Right forelimb (tissue), 1 donor: ENCODE measurements around the gene CTH.
"Not testable (repeated sequence)": the region's sequence is repeated elsewhere in the genome, so short reads cannot be mapped to it uniquely, and the experiment has no call there.

Experiments
- DNase-seq: peaks from one replicate; pipeline ENCODE4 v3.0.0-alpha.2; 2018

CTH gene

GRCh38 chr1:70411360-70411844 is 334 bp downstream of the CTH start:
- DNase-seq = no peak

- no peak for DNase-seq
Observed at GRCh38 chr1:70415882-70416281, 4.8 kb downstream of the CTH start.

DNA sequence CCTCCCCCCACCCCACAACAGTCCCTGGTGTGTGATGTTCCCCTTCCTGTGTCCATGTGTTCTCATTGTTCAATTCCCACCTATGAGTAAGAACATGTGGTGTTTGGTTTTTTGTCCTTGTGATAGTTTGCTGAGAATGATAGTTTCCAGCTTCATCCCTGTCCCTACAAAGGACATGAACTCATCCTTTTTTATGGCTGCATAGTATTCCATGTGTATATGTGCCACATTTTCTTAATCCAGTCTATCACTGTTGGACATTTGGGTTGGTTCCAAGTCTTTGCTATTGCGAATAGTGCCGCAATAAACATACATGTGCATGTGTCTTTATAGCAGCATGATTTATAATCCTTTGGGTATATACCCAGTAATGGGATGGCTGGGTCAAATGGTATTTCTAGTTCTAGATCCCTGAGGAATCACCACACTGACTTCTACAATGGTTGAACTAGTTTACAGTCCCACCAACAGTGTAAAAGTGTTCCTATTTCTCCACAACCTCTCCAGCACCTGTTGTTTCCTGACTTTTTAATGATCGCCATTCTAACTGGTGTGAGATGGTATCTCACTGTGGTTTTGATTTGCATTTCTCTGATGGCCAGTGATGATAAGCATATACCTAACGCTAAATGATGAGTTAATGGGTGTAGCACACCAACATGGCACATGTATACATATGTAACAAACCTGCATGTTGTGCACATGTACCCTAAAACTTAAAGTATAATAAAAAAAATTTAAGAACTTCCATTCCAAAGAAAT is 8.1 kb downstream of the CTH start:
- not testable (repeated sequence) for DNase-seq

GRCh38 chr1:70420320-70420719 is 9.3 kb downstream of the CTH start:
- DNase-seq = no peak

DNA sequence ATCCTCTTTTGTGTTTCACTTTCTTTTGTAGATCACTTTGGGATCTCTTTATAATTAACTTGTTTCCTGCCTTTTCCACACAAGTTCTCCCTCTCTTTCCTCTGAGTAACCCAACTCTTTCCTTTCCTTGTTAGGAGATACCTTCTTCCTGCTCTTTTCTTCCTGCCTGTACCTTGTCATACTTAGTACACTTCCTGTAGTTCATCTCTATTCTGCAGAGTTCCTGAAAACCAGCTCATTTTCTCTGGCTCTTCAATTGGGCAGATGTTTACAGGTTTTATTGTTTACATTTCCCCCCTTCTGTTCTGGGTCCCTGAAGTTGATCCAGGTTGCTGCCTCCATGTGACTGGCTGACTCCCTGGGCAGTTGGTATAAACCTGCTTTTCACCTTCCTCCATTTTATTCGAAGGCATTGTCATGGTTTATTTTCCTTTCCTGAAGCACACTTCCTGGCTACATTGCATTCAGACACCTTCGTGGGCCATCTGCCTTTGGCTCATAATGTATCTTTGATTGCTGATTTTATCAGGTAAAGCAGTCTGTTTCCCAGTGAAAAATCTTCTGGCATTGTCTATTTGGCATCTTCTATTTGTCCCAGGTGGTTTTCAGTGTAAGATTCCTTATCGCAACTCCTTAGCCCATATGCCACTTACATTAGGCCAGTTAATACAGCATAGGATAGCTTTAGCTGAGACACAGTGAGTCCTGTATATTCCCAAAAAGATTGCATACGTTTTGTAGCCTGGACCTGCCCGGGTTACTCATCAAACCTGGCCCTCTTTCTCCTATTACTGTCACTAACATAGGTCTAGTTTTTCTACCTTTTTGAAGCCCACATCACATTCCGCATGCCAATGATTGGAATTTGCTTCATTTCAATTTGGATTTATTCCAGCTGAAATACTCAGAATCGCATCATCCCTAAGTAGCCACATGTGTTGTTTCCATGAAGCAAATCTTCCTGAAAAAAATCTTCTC is 15.4 kb downstream of the CTH start:
- no peak for DNase-seq

- DNase-seq = no peak
Observed at GRCh38 chr1:70427976-70428375, 16.9 kb downstream of the CTH start.

DNA sequence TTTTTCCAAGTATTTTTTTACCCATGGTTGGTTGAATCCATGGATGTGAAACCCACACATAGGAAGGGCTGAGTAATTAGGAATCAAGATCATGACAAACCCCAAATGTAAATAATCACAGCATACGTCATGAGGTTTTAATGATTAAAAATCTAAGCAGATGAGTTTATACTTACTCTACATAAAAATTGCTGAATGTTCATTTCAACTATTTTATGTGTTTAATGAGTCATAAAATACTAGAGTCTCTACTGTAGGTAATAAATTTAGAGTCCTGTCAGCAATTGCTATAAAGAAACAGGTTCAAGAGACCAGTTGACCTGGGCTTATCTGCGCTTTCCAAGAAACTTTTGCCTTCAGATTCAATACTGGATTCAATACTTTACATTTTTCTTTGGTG is 18.2 kb downstream of the CTH start:
- DNase-seq = no peak

- no peak for DNase-seq
Observed at GRCh38 chr1:70429757-70430156, 18.7 kb downstream of the CTH start.

GRCh38 chr1:70431317-70431716 is 20.2 kb downstream of the CTH start:
- no peak for DNase-seq

DNA sequence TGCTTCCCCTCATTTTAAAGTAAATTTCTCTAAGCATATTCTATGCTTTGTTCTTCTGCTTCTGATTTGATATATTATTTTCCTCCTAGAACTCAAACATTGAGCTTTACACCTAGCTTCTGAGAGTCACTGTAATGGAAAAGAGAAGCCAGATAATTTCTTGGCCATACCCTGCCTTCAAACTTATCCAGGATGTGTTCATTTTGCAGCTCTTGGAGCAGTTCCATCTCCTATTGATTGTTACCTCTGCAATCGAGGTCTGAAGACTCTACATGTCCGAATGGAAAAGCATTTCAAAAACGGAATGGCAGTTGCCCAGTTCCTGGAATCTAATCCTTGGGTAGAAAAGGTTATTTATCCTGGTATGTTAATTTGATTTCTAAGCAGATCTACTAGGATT is 20.8 kb downstream of the CTH start:
- DNase-seq = no peak

GRCh38 chr1:70434253-70434859 is 23.3 kb downstream of the CTH start:
- no peak for DNase-seq

GRCh38 chr1:70436622-70437251 is 25.7 kb downstream of the CTH start:
- DNase-seq = no peak

DNA sequence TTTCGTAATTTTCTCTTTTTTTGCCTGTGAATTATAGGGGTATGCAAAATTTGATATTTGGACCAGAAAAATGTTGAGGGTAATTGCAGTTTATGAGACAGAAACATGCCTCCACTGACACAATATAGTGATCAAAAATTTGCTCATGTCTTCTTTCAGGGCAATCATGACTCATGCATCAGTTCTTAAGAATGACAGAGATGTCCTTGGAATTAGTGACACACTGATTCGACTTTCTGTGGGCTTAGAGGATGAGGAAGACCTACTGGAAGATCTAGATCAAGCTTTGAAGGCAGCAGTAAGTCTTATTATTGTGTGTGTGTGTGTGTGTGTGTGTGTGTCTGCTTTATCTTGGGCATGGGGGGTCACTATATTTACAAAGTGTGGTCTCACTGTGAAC is 27.5 kb downstream of the CTH start:
- DNase-seq = no peak

- DNase-seq = no peak
Observed at GRCh38 chr1:70440642-70441391, 29.7 kb downstream of the CTH start.

- DNase-seq = no peak
Observed at GRCh38 chr1:70441392-70442035, 30.4 kb downstream of the CTH start.

DNA sequence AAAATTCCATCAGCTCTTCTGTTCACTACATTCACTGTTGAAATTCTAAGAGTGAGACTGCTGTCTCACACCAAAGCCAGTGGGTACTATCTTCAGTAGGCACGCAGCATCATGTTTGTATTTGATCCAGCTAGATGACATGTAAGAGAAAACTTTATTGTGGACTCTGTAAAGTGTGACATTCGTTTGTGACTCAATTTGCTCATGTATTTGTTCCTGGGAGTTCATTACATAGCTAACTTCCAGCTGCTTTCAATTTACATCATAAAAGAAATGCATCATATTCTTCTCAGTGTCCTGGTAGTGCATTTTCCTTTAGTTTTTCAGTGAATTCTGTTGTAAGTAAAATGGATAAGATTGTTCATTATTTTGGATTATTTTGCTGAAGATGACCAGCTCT is 31.4 kb downstream of the CTH start:
- DNase-seq = no peak

DNA sequence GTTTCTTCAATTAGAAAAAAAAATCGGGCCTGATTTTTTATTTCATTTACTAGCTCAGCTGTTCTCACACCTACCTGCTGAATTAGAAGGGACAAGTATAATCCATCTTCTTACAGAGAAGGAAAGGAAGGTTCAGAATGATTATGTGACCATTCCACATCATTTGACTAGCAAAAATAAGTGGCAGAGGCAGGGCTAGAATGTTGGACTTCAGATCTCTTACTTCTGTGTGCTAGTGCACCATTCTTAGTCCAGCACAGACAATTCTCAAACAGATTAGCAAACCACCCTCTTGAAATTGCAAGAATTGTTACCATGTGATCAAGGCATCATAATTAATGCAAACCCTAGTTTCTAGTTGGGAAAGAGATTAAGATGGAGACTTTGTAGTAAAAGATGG is 32.7 kb downstream of the CTH start:
- no peak for DNase-seq

DNA sequence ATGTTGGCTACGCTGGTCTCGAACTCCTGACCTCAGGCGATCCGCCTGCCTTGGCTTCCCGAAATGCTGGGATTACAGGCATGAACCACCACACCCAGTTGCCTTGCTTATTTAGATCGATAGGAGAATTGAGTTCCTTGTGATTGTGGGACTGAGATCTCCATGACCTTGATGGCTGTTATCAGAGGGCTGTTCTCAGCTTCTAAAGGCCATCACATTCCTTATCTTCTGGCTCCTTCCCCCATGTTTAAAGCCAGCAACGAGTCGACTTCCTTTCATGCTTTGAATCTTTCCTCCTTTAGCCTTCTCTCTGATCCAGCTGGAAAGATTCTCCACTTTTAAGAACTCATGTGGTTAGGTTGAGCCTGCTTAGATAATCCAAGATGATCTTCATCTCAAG is 38.0 kb downstream of the CTH start:
- no peak for DNase-seq

- not testable (repeated sequence) for DNase-seq
Observed at GRCh38 chr1:70452164-70452939, 41.3 kb downstream of the CTH start.

GRCh38 chr1:70455291-70455690 is 44.2 kb downstream of the CTH start:
- no peak for DNase-seq

DNA sequence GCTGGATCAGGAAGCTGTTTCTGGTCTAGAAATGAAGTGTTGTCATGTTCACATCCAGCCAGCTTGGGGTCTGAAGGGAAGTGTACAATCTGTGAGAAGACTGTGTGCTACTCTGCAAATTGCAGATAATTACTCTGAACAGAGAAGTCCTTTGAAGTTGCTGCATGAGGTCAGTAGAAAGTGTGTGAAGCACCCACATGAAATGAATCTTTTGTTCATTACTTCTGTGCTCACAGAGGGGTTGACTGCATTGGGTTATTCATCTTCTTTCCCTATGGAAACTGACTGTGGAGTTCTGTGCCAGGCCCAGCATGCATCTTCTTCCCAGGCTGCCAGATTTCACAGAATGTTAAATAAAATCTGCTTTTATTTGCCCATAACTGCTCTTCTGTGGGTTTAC is 47.1 kb downstream of the CTH start:
- no peak for DNase-seq
